Measurements from ENCODE around the gene SLC41A3.

DNA sequence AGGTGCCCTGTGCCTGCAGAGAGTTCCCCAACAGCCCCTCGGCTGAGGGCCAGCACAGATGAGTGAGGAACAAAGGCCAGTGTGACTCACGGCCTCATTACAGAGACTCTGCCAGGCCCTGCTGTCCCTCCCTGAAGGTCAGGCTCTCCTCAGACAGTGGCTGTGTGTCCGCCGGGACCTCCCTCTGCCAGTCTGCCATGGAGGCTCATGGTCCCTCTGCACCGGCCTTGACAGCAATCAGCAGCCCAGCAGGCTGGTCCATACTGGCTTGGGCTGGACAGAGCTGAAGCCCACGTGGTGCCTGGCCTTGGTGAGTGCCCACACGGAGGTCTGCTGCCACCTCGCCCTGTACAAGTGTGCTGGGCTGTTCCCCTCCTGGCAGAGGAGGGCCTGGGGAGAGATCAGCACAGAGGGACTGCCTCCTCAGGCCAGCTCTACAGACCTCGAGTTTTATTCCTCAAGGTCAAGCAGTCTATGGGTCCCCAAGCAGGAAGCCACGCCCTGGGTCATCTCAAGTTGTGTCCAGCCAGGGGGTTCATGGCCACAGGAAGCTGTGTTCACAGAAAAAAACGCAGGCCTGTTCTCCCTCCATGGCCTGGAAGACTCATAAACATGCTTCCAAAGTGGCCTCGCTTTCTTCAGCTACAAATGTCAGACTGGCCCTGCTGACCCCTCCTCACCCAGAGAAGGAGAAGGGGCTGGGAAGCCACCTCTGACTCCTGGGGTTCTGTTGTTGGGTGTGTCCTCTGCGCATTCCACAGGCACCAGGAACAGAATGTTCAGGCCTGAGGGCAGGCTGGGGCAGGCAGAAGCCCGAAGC, 27.0 kb downstream of the SLC41A3 start:
- no peak for TF ChIP-seq POLR2A (IDR thresholded peaks at IDR 0.05)
- TF ChIP-seq, protein P1, sequence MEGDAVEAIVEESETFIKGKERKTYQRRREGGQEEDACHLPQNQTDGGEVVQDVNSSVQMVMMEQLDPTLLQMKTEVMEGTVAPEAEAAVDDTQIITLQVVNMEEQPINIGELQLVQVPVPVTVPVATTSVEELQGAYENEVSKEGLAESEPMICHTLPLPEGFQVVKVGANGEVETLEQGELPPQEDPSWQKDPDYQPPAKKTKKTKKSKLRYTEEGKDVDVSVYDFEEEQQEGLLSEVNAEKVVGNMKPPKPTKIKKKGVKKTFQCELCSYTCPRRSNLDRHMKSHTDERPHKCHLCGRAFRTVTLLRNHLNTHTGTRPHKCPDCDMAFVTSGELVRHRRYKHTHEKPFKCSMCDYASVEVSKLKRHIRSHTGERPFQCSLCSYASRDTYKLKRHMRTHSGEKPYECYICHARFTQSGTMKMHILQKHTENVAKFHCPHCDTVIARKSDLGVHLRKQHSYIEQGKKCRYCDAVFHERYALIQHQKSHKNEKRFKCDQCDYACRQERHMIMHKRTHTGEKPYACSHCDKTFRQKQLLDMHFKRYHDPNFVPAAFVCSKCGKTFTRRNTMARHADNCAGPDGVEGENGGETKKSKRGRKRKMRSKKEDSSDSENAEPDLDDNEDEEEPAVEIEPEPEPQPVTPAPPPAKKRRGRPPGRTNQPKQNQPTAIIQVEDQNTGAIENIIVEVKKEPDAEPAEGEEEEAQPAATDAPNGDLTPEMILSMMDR (IDR thresholded peaks at IDR 0.05): no peak
